Suprapubic skin (tissue), 4 donors: ENCODE data around the gene PDIA2. TPM values are rescaled to one million over a fixed set of nuclear protein-coding genes. Genes with fewer than 3 reads are reported as not detected.

ENCODE experiments used
- DNase-seq, 2 donors: peaks; one replicate each; pipeline ENCODE4 v3.0.0-alpha.2; 2019; ENCODE audit warnings: low spot score in 2 of 2
- H3K27ac ChIP-seq: fragments of 200-600 bp; sonication (generic); one replicate; pipeline ENCODE4 v1.5.1; 2019
- H3K27me3 ChIP-seq: fragments of 200-600 bp; sonication (generic); one replicate; pipeline ENCODE4 v1.5.1; 2019
- H3K36me3 ChIP-seq: fragments of 200-600 bp; sonication (generic); one replicate; pipeline ENCODE4 v1.5.1; 2019
- H3K4me1 ChIP-seq: fragments of 200-600 bp; sonication (generic); one replicate; pipeline ENCODE4 v1.5.1; 2019
- H3K4me3 ChIP-seq: fragments of 200-600 bp; sonication (generic); one replicate; pipeline ENCODE4 v1.5.1; 2019; ENCODE audit warnings: mild to moderate bottlenecking
- H3K9me3 ChIP-seq: fragments of 200-600 bp; sonication (generic); one replicate; pipeline ENCODE4 v1.5.1; 2019
- CTCF ChIP-seq, 2 donors: fragments of 200-600 bp in 1 of 2; fragments of 450-650 bp in 1 of 2; sonication (generic) in 1 of 2; IDR thresholded peaks; one replicate each; pipeline ENCODE4 v1.5.1; 2016 to 2019; ENCODE audit warnings: antibody characterized with exemption in 2 of 2, mild to moderate bottlenecking in 1 of 2, moderate library complexity in 1 of 2
- EP300 ChIP-seq: sonication (generic); formaldehyde crosslinking; IDR thresholded peaks from one replicate; pipeline ENCODE4 v1.6.1; 2017; ENCODE audit warnings: antibody characterized with exemption
- POLR2A ChIP-seq, 2 donors: fragments of 450-650 bp; IDR thresholded peaks; one replicate each; pipeline ENCODE4 v1.6.1; 2017; ENCODE audit warnings: antibody characterized with exemption in 2 of 2, mild to moderate bottlenecking in 2 of 2, moderate library complexity in 2 of 2
- POLR2AphosphoS5 ChIP-seq, 3 donors: sonication (generic); formaldehyde crosslinking; IDR thresholded peaks; one replicate each; pipeline ENCODE4 v1.6.1; 2017; ENCODE audit warnings: antibody characterized with exemption in 3 of 3
- WGBS: methylation state at CpG from one replicate; pipeline ENCODE4 v1.1.5; 2018; 5-methylcytosine and 5-hydroxymethylcytosine counted together
- total RNA-seq, 4 donors: library from RNA; depleted of rRNA; stranded (reverse); fragments of >200 nt; gene quantifications; one replicate each; pipeline ENCODE4 v1.1.0, GENCODE V29; 2016

PDIA2 gene
- total RNA-seq, 4 donors from 2014 or later, result not detected

GRCh38 chr16:321532-321931, 38.6 kb downstream of the PDIA2 start:
- Histone ChIP-seq H3K36me3 (peaks cover 18% of the 10 kb centered on the region), H3K27ac (no peak overlapping the region), H3K4me1 (peaks cover 9% of the 10 kb centered on the region), H3K27me3 (no peaks in the 10 kb centered on the region), H3K4me3 (no peak overlapping the region), H3K9me3 (no peaks in the 10 kb centered on the region)
- no peak for TF ChIP-seq EP300
- TF ChIP-seq POLR2AphosphoS5 (IDR thresholded peaks at IDR 0.05), result no peak
- no peak for TF ChIP-seq POLR2A (IDR thresholded peaks at IDR 0.05)
- no peak for TF ChIP-seq CTCF (IDR thresholded peaks at IDR 0.05)
- DNase-seq, result no peak
- 69% methylated on average over 9 of the region's 9 CpGs for whole genome bisulfite sequencing

GRCh38 chr16:322476-323143, 39.6 kb downstream of the PDIA2 start:
- H3K4me1 ChIP-seq, result peaks cover 20% of the 10 kb centered on the region
- no peak overlapping the region for H3K4me3 ChIP-seq
- H3K27ac ChIP-seq, result no peak overlapping the region
- no peak for DNase-seq
- no peaks in the 10 kb centered on the region for H3K9me3 ChIP-seq
- H3K27me3 ChIP-seq, result no peaks in the 10 kb centered on the region
- TF ChIP-seq EP300 (no peak), POLR2AphosphoS5 (IDR thresholded peaks at IDR 0.05) (no peak), POLR2A (IDR thresholded peaks at IDR 0.05) (no peak), CTCF (IDR thresholded peaks at IDR 0.05) (no peak)
- H3K36me3 ChIP-seq, result peaks cover 18% of the 10 kb centered on the region
- WGBS, result 94% methylated on average over 12 of the region's 13 CpGs

GRCh38 chr16:324201-324450, 41.2 kb downstream of the PDIA2 start:
- 88% methylated on average over 10 of the region's 17 CpGs for WGBS

GRCh38 chr16:324451-325334, 41.7 kb downstream of the PDIA2 start:
- Histone ChIP-seq H3K4me3 (no peak overlapping the region), H3K4me1 (peaks cover 27% of the 10 kb centered on the region), H3K36me3 (no peaks in the 10 kb centered on the region), H3K9me3 (no peaks in the 10 kb centered on the region), H3K27me3 (no peaks in the 10 kb centered on the region), H3K27ac (no peak overlapping the region)
- DNase-seq, result no peak
- WGBS, result 68% methylated on average over 36 of the region's 55 CpGs
- TF ChIP-seq EP300 (no peak), CTCF (IDR thresholded peaks at IDR 0.05) (no peak), POLR2A (IDR thresholded peaks at IDR 0.05) (no peak), POLR2AphosphoS5 (IDR thresholded peaks at IDR 0.05) (no peak)

More at GRCh38 chr16:324201-324450, 41.2 kb downstream of the PDIA2 start:
- DNase-seq, result no peak
- Histone ChIP-seq H3K4me3 (no peak overlapping the region), H3K36me3 (peaks cover 4% of the 10 kb centered on the region), H3K4me1 (peaks cover 27% of the 10 kb centered on the region), H3K27me3 (no peaks in the 10 kb centered on the region), H3K9me3 (no peaks in the 10 kb centered on the region), H3K27ac (no peak overlapping the region)
- no peak for TF ChIP-seq POLR2AphosphoS5 (IDR thresholded peaks at IDR 0.05)
- no peak for TF ChIP-seq CTCF (IDR thresholded peaks at IDR 0.05)
- TF ChIP-seq POLR2A (IDR thresholded peaks at IDR 0.05), result no peak
- no peak for TF ChIP-seq EP300

- no peak for DNase-seq
- Histone ChIP-seq H3K4me3 (no peak overlapping the region), H3K27me3 (no peaks in the 10 kb centered on the region), H3K9me3 (no peaks in the 10 kb centered on the region), H3K36me3 (no peaks in the 10 kb centered on the region), H3K27ac (no peak overlapping the region), H3K4me1 (peaks cover 27% of the 10 kb centered on the region)
- TF ChIP-seq CTCF (IDR thresholded peaks at IDR 0.05) (no peak), POLR2AphosphoS5 (IDR thresholded peaks at IDR 0.05) (no peak), EP300 (no peak), POLR2A (IDR thresholded peaks at IDR 0.05) (no peak)
- 86% methylated on average over 19 of the region's 28 CpGs for WGBS
Observed at GRCh38 chr16:325375-326145, 42.6 kb downstream of the PDIA2 start.
